Endometrial microvascular endothelial cells (primary cell): Measurements from ENCODE around the gene MAGEA4. TPM values are rescaled to one million over a fixed set of nuclear protein-coding genes. Genes with fewer than 3 reads are reported as not detected.
"Not testable (repeated sequence)": the region's sequence is repeated elsewhere in the genome, so short reads cannot be mapped to it uniquely, and the experiment has no call there.

Source experiments
- in situ Hi-C: cut with HindIII; loops from 2 replicates; pipeline ENCODE4 v1.10.0; 2017; ENCODE audit warnings: low sequenced_read_pairs, low pct_unique_long_range_greater_than_20kb; ENCODE audit errors: inconsistent ontology term
- total RNA-seq: library from RNA; depleted of rRNA; stranded (reverse); fragments of >200 nt; gene quantifications from one replicate; pipeline ENCODE4 v1.2.3, GENCODE V29; 2015; ENCODE audit errors: inconsistent ontology term

MAGEA4 gene
- total RNA-seq, result not detected

- in situ Hi-C loops, result no loop called here
Observed at GRCh38 chrX:151912780-151913179, at the start of gene MAGEA4. TSS of gene MAGEA4 (plus strand) at chrX:151912889. CDS start at chrX:151923665, 10,776 bp downstream.

GRCh38 chrX:151870602-151871001, 42.1 kb upstream of the MAGEA4 start:
- in situ Hi-C loops, result no loop called here

- in situ Hi-C loops, result no loop called here
Observed at GRCh38 chrX:151871244-151871643, 41.4 kb upstream of the MAGEA4 start.

GRCh38 chrX:151873096-151873495, 39.6 kb upstream of the MAGEA4 start:
- in situ Hi-C loops, result no loop called here

- in situ Hi-C loops, result no loop called here
Observed at GRCh38 chrX:151875270-151876026, 37.2 kb upstream of the MAGEA4 start.

GRCh38 chrX:151878574-151878973, 34.1 kb upstream of the MAGEA4 start:
- in situ Hi-C loops, result no loop called here

GRCh38 chrX:151879856-151880255, 32.8 kb upstream of the MAGEA4 start:
- in situ Hi-C loops, result no loop called here

GRCh38 chrX:151880895-151881294, 31.8 kb upstream of the MAGEA4 start:
- in situ Hi-C loops, result no loop called here

GRCh38 chrX:151889421-151889820, 23.3 kb upstream of the MAGEA4 start:
- in situ Hi-C loops, result no loop called here

GRCh38 chrX:151896734-151897474, 15.8 kb upstream of the MAGEA4 start:
- in situ Hi-C loops, result no loop called here

GRCh38 chrX:151899622-151900021, 13.1 kb upstream of the MAGEA4 start:
- in situ Hi-C loops, result no loop called here

- in situ Hi-C loops, result no loop called here
Observed at GRCh38 chrX:151901826-151902225, 10.9 kb upstream of the MAGEA4 start.

GRCh38 chrX:151902813-151903591, 9.7 kb upstream of the MAGEA4 start:
- in situ Hi-C loops, result no loop called here

- in situ Hi-C loops, result no loop called here
Observed at GRCh38 chrX:151904989-151905388, 7.7 kb upstream of the MAGEA4 start.

- in situ Hi-C loops, result no loop called here
Observed at GRCh38 chrX:151912221-151912620, 468 bp upstream of the MAGEA4 start.

- in situ Hi-C loops, result not testable (repeated sequence)
Observed at GRCh38 chrX:151918736-151919135, 6.0 kb downstream of the MAGEA4 start.

GRCh38 chrX:151919610-151920009, 6.9 kb downstream of the MAGEA4 start:
- in situ Hi-C loops, result no loop called here

- in situ Hi-C loops, result no loop called here
Observed at GRCh38 chrX:151920101-151920500, 7.4 kb downstream of the MAGEA4 start.

- in situ Hi-C loops, result no loop called here
Observed at GRCh38 chrX:151920530-151920929, 7.8 kb downstream of the MAGEA4 start.
